Amniotic stem cell (primary cell): ENCODE results near the gene ARHGAP6.
"Not testable (repeated sequence)": the region's sequence is repeated elsewhere in the genome, so short reads cannot be mapped to it uniquely, and the experiment has no call there.

Experiments used
- DNase-seq: peaks from one replicate; lab custom pipeline; 2025; lab: John Stamatoyannopoulos, UW

ARHGAP6 gene

GRCh38 chrX:11361666-11362065, 304.1 kb downstream of the ARHGAP6 start:
- DNase-seq: not testable (repeated sequence)

GRCh38 chrX:11355944-11356343, 309.8 kb downstream of the ARHGAP6 start:
- DNase-seq: not testable (repeated sequence)

- DNase-seq: no peak
These were observed 310.3 kb downstream of the ARHGAP6 start for GRCh38 chrX:11355259-11355909.

DNA sequence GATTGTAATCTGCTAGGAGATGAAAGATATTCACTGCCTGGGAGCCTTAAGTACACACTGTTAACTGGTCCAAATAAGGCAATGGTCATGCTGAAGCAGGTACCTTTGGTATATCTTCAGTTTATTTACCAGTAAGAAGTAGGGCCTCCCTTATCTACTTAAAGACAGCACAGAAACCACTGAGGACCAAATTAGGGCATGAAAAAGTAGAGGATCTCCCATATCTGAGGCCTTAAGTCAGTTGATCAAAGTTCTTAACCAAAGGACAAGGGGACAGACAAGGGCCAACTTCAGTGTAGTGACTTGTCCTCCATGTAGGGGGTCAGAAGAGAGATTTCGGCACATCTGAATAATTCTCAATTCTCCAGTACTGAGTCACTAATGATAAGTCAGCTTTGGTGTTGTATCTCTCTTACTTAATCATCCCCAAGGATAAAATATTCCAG, 313.4 kb downstream of the ARHGAP6 start:
- DNase-seq: no peak

DNA sequence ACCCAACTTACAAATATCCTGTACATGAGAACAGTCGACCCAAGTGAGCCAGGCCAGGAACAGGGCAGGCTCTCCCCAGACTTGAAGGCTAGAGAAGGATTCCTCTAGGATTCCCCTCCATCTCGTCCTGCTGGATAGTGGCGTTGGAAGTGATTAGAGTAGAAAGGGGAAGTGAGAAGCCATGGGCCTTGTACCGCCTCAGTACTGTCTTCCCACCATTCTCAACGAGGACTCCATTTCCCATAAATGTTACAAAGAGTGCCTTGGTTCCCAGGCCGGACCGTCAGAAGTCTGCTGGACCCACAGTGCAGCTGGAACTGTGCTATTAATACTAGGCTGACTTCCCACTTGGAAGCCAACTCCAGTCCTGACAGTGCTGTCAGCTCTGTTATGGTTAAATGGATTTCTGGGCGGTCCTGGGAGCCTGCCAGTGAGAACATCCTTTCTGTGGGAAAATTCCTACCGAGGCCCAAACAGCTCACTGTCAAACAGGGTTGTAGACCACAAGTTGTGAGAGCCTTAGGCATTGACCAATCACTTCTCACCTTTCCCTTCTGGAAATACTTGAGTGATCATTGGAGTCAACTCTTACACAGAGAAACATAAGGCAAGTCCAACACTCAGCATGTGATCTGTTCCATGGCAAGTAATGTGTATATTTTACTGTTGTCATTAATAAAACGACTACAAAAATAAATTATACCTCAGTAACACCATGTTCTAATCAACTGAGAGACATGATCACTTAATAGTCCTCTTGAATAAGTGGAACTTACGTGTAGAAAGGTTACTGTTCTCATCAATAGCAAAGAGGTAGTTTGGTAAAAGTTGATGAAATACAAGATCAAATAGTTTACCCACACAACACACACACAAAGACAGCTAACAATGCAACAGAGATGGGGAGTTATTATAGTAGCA, 314.1 kb downstream of the ARHGAP6 start:
- no peak for DNase-seq

DNA sequence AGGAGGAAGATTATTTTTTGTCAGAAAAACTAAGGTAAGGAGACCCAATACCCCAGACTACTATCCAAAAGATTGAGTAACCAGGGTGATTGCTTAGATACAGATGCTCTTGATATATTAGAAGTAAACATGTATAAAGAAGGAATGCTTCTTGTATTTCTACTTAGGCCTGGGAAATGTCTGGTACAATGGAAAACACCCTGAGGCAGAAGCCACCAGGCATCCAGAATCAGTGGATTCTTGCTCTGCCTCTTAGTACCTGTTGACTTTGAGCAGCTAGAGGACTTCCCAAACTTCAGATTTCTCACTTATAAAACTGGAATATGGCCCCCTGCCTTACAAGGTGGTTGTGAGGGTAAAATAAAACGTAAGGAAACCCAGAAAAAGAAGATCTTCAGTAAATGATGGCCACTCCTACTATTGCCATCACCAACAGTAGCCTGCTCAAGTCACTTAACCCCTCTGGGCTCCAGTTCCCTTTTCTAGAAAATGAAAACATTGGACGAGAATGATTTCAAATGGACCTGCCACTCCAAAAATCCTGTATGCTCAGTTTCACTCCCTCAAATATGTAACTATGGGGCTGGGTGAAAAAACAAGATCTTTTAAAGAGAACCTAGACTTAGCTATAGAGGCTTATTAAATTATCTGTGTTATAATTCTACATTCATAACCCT, 315.9 kb downstream of the ARHGAP6 start:
- DNase-seq: no peak

- no peak for DNase-seq
These were observed 316.7 kb downstream of the ARHGAP6 start for GRCh38 chrX:11349020-11349419.

GRCh38 chrX:11347300-11347699, 318.4 kb downstream of the ARHGAP6 start:
- no peak for DNase-seq

- no peak for DNase-seq
These were observed 319.5 kb downstream of the ARHGAP6 start for GRCh38 chrX:11346121-11346682.

DNA sequence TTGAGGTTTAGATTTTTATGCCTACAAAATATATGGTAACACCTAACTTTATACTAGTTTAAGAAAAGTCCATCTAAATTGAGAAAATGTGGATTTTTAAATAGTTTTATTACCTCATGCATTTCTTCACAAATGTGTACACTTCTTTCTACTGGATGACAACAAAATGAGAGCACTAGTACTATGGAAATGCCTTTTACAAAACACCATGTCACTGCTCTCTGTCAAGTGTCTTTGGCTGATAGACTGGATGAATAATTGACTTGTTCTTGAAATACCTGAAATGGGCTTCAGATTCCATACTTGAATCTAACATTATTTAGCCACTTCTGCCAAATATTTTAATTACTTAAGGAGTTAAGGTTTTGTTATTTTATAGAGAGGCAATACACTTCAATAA, 323.0 kb downstream of the ARHGAP6 start:
- no peak for DNase-seq

- no peak for DNase-seq
These were observed 324.2 kb downstream of the ARHGAP6 start for GRCh38 chrX:11341274-11342201.

DNA sequence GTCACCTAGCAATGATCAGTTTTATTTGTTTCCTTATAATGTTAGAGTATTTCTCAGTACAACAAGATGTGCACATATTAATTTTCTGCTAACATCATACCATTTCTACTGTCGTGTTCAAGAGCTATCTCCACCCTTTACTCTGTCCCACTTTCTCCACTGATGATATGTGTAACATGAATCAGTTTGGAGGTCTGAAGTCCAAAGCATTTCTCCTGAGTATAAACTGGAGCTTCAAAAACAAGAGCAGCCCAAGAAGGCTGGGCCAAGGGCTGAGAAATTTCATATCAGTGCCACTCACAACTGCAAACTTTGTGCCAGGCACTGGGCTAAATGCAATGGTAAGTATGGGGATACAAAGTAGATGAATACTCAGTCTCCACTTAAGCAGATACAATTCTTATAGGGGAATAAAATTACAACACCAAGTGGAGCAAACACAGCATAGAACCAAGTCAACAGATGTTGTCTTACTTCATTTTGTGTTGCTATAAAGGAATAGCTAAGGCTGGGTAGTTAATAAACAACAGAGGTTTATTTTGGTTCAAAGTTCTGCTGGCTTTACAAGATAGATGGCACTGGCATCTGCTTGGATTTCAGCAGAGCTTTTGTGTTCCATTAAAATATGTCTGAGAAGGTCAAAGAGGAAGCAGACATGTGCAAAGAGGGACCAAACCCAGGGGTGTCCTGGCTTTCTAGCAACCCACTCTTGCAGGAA, 328.3 kb downstream of the ARHGAP6 start:
- DNase-seq: no peak

- no peak for DNase-seq
These were observed 329.5 kb downstream of the ARHGAP6 start for GRCh38 chrX:11336201-11336600.

- DNase-seq: no peak
These were observed 331.6 kb downstream of the ARHGAP6 start for GRCh38 chrX:11334165-11334564.

DNA sequence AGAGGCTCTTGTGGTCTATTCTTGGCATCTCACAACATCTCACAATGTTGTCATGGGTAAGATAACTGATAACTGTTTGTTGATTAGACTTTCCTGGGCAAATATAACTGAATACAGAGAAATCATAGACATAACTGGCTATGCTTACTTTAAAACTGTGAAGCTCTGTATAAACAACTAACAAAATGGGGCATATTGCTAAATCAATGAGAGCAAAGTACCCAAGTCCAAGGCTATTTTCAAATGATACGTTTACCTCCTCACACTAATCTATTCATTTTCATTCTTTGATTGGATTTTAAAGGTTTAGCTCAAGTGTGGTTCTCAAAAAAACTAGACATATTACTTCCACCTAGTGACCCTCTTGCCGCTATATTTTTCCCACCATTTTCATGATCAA, 333.9 kb downstream of the ARHGAP6 start:
- no peak for DNase-seq

GRCh38 chrX:11329021-11329420, 336.7 kb downstream of the ARHGAP6 start:
- no peak for DNase-seq

DNA sequence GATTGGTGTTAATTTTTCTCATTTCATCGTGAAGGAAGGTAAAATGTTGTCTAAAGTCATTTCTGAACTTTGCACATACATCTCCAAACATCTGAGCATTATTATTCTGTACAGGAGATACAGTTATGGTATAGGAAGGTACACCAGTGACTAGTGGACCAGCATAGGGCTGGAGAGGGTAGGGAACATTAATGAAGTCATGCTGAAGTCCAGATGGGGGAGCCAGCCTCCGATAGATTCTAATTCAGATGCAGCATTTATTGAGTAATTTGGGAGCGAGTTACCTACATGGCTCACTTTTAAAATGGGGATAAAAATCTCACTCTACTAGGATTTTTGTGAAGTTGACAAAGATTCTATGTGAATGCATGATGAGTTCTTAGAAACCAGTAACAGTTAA, 337.6 kb downstream of the ARHGAP6 start:
- DNase-seq: no peak

GRCh38 chrX:11321986-11322385, 343.7 kb downstream of the ARHGAP6 start:
- no peak for DNase-seq

GRCh38 chrX:11319806-11320520, 345.8 kb downstream of the ARHGAP6 start:
- DNase-seq: no peak

DNA sequence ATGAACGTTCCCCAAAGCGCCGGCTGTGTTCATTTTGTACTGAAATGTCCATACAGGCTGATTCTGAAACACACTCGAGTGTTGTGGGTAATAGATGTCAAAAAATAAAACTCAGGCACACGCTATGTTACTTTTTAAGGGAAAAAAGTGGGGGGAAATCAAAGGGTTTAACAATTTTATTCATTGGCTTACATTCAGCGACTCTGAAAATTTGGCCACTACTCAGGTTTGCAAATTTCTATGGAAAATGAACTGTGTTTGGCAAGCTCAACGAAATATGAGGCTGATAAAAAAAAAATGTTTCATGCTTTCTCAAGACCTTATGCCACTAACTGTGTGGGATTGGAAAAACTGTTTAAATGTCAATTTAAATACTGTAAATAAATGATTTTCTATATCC, 354.0 kb downstream of the ARHGAP6 start:
- no peak for DNase-seq
